PC-9 (cell line): Measurements from ENCODE around the gene RIPPLY2.

Experiments
- EZH2 ChIP-seq: fragments of 200-600 bp; sonication (generic); IDR thresholded peaks from 2 replicates; pipeline ENCODE4 v1.8.0; 2017; ENCODE audit warnings: antibody characterized with exemption, low read depth
- TF ChIP-seq, protein P1 (sequence below): fragments of 200-600 bp; sonication (generic); conservative IDR thresholded peaks from 2 replicates; pipeline ENCODE4 v1.6.1; 2017; ENCODE audit warnings: mixed run types, antibody characterized with exemption, mild to moderate bottlenecking, moderate library complexity

- TF ChIP-seq, protein P1, sequence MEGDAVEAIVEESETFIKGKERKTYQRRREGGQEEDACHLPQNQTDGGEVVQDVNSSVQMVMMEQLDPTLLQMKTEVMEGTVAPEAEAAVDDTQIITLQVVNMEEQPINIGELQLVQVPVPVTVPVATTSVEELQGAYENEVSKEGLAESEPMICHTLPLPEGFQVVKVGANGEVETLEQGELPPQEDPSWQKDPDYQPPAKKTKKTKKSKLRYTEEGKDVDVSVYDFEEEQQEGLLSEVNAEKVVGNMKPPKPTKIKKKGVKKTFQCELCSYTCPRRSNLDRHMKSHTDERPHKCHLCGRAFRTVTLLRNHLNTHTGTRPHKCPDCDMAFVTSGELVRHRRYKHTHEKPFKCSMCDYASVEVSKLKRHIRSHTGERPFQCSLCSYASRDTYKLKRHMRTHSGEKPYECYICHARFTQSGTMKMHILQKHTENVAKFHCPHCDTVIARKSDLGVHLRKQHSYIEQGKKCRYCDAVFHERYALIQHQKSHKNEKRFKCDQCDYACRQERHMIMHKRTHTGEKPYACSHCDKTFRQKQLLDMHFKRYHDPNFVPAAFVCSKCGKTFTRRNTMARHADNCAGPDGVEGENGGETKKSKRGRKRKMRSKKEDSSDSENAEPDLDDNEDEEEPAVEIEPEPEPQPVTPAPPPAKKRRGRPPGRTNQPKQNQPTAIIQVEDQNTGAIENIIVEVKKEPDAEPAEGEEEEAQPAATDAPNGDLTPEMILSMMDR = no peak
- TF ChIP-seq EZH2 = no peak
These were observed 36.5 kb downstream of the RIPPLY2 start for GRCh38 chr6:83889621-83890020.
